HEK293 (cell line): ENCODE data around the gene ZNF493.

Source experiments
- CTCF ChIA-PET: fragments of 350-600 bp; formaldehyde crosslinking; extraction: SDS; loops from one replicate; lab custom pipeline; 2021; ENCODE audit warnings: antibody characterized with exemption; lab: Yijun Ruan, JAX
- POLR2A ChIA-PET: fragments of 300-600 bp; formaldehyde crosslinking; extraction: SDS; loops from one replicate; lab custom pipeline; 2020; ENCODE audit warnings: antibody characterized with exemption, inconsistent platforms; lab: Yijun Ruan, JAX
- H3K27ac ChIP-seq: fragments of 200-500 bp; sonication (Bioruptor generic); 2 replicates; pipeline ENCODE4 v1.5.1; 2014; ENCODE audit warnings: low read depth, low read length, control low read depth, inconsistent platforms; ENCODE audit errors: extremely low read depth
- H3K36me3 ChIP-seq, 2 experiments: fragments of 200-500 bp in 1 of 2; sonication (Bioruptor generic) in 1 of 2; 1 replicate in 1 of 2; 2 replicates in 1 of 2; pipeline ENCODE4 v1.5.1; 2014 to 2017; ENCODE audit warnings: inconsistent platforms in 2 of 2, low read length in 2 of 2; ENCODE audit not compliant: control insufficient read depth in 2 of 2, insufficient read depth in 1 of 2
- H3K4me1 ChIP-seq: fragments of 200-500 bp; sonication (Bioruptor generic); 2 replicates; pipeline ENCODE4 v1.5.1; 2014; ENCODE audit warnings: mild to moderate bottlenecking, low read length, inconsistent platforms; ENCODE audit not compliant: control insufficient read depth, insufficient read depth
- H3K4me3 ChIP-seq: 2 replicates; pipeline ENCODE4 v1.5.1; 2011; ENCODE audit warnings: low read depth, mild to moderate bottlenecking, control low read depth, low read length, moderate library complexity
- H3K9me3 ChIP-seq: fragments of 200-500 bp; sonication (Bioruptor generic); 2 replicates; pipeline ENCODE4 v1.5.1; 2014; ENCODE audit warnings: low read depth, low read length, inconsistent platforms; ENCODE audit not compliant: control insufficient read depth, insufficient read depth
- IKZF3 ChIP-seq: fragments of 450-650 bp; IDR thresholded peaks from 2 replicates; pipeline ENCODE4 v1.5.0; 2018; ENCODE audit warnings: missing biosample characterization, mild to moderate bottlenecking, missing genetic modification characterization, moderate library complexity
- KLF1 ChIP-seq: fragments of 450-650 bp; formaldehyde crosslinking; IDR thresholded peaks from 2 replicates; pipeline ENCODE4 v1.5.1; 2016; ENCODE audit warnings: missing biosample characterization, missing genetic modification characterization
- KLF10 ChIP-seq: fragments of 450-650 bp; IDR thresholded peaks from 2 replicates; pipeline ENCODE4 v1.5.1; 2018; ENCODE audit warnings: missing biosample characterization, mild to moderate bottlenecking, missing genetic modification characterization
- KLF7 ChIP-seq: fragments of 450-650 bp; formaldehyde crosslinking; IDR thresholded peaks from 2 replicates; pipeline ENCODE4 v1.5.1; 2016; ENCODE audit warnings: missing biosample characterization, missing genetic modification characterization, borderline replicate concordance
- KLF9 ChIP-seq: fragments of 450-650 bp; formaldehyde crosslinking; IDR thresholded peaks from 2 replicates; pipeline ENCODE4 v1.5.1; 2016; ENCODE audit warnings: missing biosample characterization, missing genetic modification characterization, low read depth
- OSR2 ChIP-seq: fragments of 450-650 bp; formaldehyde crosslinking; IDR thresholded peaks from 2 replicates; pipeline ENCODE4 v1.5.1; 2016; ENCODE audit warnings: missing biosample characterization, missing genetic modification characterization
- SETDB1 ChIP-seq: IDR thresholded peaks from one replicate; pipeline ENCODE4 v1.6.1; 2017; ENCODE audit warnings: mild to moderate bottlenecking, low read length, moderate library complexity, mixed read lengths; ENCODE audit not compliant: insufficient read length
- SP7 ChIP-seq: fragments of 450-650 bp; formaldehyde crosslinking; IDR thresholded peaks from 2 replicates; pipeline ENCODE4 v1.5.1; 2016; ENCODE audit warnings: missing biosample characterization, missing genetic modification characterization
- ZBTB21 ChIP-seq: fragments of 450-650 bp; formaldehyde crosslinking; IDR thresholded peaks from 2 replicates; pipeline ENCODE4 v1.5.1; 2017; ENCODE audit warnings: missing biosample characterization, missing genetic modification characterization
- ZIC2 ChIP-seq: fragments of 450-650 bp; formaldehyde crosslinking; IDR thresholded peaks from 2 replicates; pipeline ENCODE4 v1.5.1; 2016; ENCODE audit warnings: missing biosample characterization, missing genetic modification characterization
- ZNF138 ChIP-seq: fragments of 450-650 bp; formaldehyde crosslinking; IDR thresholded peaks from 2 replicates; pipeline ENCODE4 v1.5.1; 2016; ENCODE audit warnings: missing biosample characterization, missing genetic modification characterization, borderline replicate concordance
- ZNF146 ChIP-seq: fragments of 450-650 bp; formaldehyde crosslinking; IDR thresholded peaks from 2 replicates; pipeline ENCODE4 v1.5.1; 2016; ENCODE audit warnings: missing biosample characterization, missing genetic modification characterization
- ZNF292 ChIP-seq: fragments of 450-650 bp; formaldehyde crosslinking; IDR thresholded peaks from 2 replicates; pipeline ENCODE4 v1.5.1; 2016; ENCODE audit warnings: low read depth, missing biosample characterization, missing genetic modification characterization, borderline replicate concordance
- ZNF350 ChIP-seq: fragments of 450-650 bp; formaldehyde crosslinking; IDR thresholded peaks from 2 replicates; pipeline ENCODE4 v1.5.0; 2017; ENCODE audit warnings: missing biosample characterization, mild to moderate bottlenecking, missing genetic modification characterization
- ZNF37A ChIP-seq: fragments of 450-650 bp; IDR thresholded peaks from 2 replicates; pipeline ENCODE4 v1.5.1; 2018; ENCODE audit warnings: missing biosample characterization, missing genetic modification characterization
- ZNF391 ChIP-seq: fragments of 450-650 bp; formaldehyde crosslinking; IDR thresholded peaks from 2 replicates; pipeline ENCODE4 v1.5.1; 2016; ENCODE audit warnings: low read depth, missing biosample characterization, missing genetic modification characterization, borderline replicate concordance
- ZNF394 ChIP-seq: fragments of 450-650 bp; formaldehyde crosslinking; IDR thresholded peaks from 2 replicates; pipeline ENCODE4 v1.5.1; 2016; ENCODE audit warnings: missing biosample characterization, missing genetic modification characterization, mild to moderate bottlenecking, moderate library complexity, borderline replicate concordance
- ZNF514 ChIP-seq: fragments of 450-650 bp; formaldehyde crosslinking; IDR thresholded peaks from 2 replicates; pipeline ENCODE4 v1.5.1; 2016; ENCODE audit warnings: missing biosample characterization, missing genetic modification characterization
- ZNF521 ChIP-seq: fragments of 450-650 bp; formaldehyde crosslinking; IDR thresholded peaks from 2 replicates; pipeline ENCODE4 v1.5.1; 2017; ENCODE audit warnings: missing biosample characterization, mild to moderate bottlenecking, missing genetic modification characterization
- ZNF544 ChIP-seq: fragments of 450-650 bp; formaldehyde crosslinking; IDR thresholded peaks from 2 replicates; pipeline ENCODE4 v1.5.0; 2017; ENCODE audit warnings: missing biosample characterization, missing genetic modification characterization
- ZNF830 ChIP-seq: fragments of 450-650 bp; IDR thresholded peaks from 2 replicates; pipeline ENCODE4 v1.5.0; 2018; ENCODE audit warnings: missing biosample characterization, missing genetic modification characterization, low read depth, mild to moderate bottlenecking, moderate library complexity
- ZNF837 ChIP-seq: fragments of 450-650 bp; formaldehyde crosslinking; IDR thresholded peaks from 2 replicates; pipeline ENCODE4 v1.5.1; 2016; ENCODE audit warnings: missing biosample characterization, missing genetic modification characterization
- ZSCAN23 ChIP-seq: fragments of 450-650 bp; formaldehyde crosslinking; IDR thresholded peaks from 2 replicates; pipeline ENCODE4 v1.5.1; 2016; ENCODE audit warnings: missing biosample characterization, missing genetic modification characterization
- TF ChIP-seq, protein P1 (sequence below): fragments of 450-650 bp; formaldehyde crosslinking; optimal IDR thresholded peaks from 2 replicates; pipeline ENCODE3; 2016; ENCODE audit warnings: missing biosample characterization, mild to moderate bottlenecking, missing genetic modification characterization
- TF ChIP-seq, protein P2 (sequence below): fragments of 450-650 bp; formaldehyde crosslinking; IDR thresholded peaks from 2 replicates; pipeline ENCODE4 v1.5.1; 2017; ENCODE audit warnings: missing biosample characterization, missing genetic modification characterization
- TF ChIP-seq, protein P3 (sequence below): fragments of 450-650 bp; formaldehyde crosslinking; IDR thresholded peaks from 2 replicates; pipeline ENCODE4 v1.5.1; 2016; ENCODE audit warnings: missing biosample characterization, missing genetic modification characterization
- TF ChIP-seq, protein P4 (sequence below): fragments of 450-650 bp; formaldehyde crosslinking; IDR thresholded peaks from 2 replicates; pipeline ENCODE4 v1.5.1; 2016; ENCODE audit warnings: missing biosample characterization, missing genetic modification characterization

Gene ZNF493

DNA sequence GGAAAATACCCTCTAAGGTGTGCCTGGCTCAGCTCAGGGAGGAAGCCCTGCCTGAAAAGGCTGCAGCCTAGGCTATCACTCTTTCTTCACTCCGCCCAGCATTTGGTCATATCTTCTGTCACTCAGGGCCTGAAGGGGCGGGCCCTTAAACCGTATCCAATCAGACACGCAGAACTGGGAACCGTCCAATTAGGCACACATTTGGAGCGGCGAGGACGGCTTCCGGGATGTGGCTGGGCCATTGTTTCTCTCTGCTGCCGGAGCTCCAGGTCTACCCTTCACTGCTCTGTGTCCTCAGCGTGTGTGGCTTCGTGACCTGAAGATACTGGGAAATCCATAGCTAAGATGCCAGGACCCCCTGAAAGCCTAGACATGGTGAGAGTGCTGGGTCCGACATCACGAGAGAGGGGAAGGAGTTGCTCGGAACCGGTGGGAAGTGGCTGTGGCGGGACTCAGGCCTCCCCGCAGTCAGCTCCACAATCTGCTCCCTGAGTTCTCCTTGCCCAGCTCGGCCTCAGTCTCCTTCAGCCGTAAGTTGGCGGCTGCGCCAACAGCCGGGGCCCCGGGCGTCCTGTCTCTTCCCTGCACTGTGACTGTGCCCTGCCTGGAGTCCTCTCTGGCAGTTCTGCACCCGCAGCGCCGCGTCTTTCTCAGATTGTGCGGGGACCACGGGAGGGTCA is at the start of gene ZNF493:
Gene ZNF493 (plus strand): TSS at position 241 of the 680 bp plus-strand sequence. CDS start 105 bp downstream, at position 346.
- CTCF ChIA-PET, result no interaction called here
- TF ChIP-seq ZNF544 (no peak), KLF1 (tag by site-specific recombination) (no peak), KLF7 (no peak), ZNF514 (tag by site-specific recombination) (no peak), SETDB1 (no peak), ZIC2 (tag by site-specific recombination) (no peak), ZNF37A (tag by site-specific recombination) (no peak), KLF9 (tag by site-specific recombination) (no peak), ZNF394 (tag by site-specific recombination) (no peak), ZBTB21 (no peak), KLF10 (tag by site-specific recombination) (no peak), ZNF146 (no peak), ZNF292 (no peak), ZNF138 (tag by site-specific recombination) (no peak), SP7 (tag by site-specific recombination) (peak; percentile 41; the same call in 1 of the 2 replicates), ZNF521 (no peak), ZNF391 (tag by site-specific recombination) (no peak), ZSCAN23 (no peak), ZNF350 (tag by site-specific recombination) (peak; percentile 85), IKZF3 (tag by site-specific recombination) (no peak), ZNF837 (tag by site-specific recombination) (no peak), ZNF830 (tag by site-specific recombination) (no peak), OSR2 (no peak)
- TF ChIP-seq, protein P1, sequence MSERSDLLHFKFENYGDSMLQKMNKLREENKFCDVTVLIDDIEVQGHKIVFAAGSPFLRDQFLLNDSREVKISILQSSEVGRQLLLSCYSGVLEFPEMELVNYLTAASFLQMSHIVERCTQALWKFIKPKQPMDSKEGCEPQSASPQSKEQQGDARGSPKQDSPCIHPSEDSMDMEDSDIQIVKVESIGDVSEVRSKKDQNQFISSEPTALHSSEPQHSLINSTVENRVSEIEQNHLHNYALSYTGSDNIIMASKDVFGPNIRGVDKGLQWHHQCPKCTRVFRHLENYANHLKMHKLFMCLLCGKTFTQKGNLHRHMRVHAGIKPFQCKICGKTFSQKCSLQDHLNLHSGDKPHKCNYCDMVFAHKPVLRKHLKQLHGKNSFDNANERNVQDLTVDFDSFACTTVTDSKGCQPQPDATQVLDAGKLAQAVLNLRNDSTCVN (tag by site-specific recombination), result peak; percentile 19
- TF ChIP-seq, protein P2, sequence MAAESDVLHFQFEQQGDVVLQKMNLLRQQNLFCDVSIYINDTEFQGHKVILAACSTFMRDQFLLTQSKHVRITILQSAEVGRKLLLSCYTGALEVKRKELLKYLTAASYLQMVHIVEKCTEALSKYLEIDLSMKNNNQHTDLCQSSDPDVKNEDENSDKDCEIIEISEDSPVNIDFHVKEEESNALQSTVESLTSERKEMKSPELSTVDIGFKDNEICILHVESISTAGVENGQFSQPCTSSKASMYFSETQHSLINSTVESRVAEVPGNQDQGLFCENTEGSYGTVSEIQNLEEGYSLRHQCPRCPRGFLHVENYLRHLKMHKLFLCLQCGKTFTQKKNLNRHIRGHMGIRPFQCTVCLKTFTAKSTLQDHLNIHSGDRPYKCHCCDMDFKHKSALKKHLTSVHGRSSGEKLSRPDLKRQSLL (tag by site-specific recombination), result no peak; the same call in 1 of the 2 replicates
- TF ChIP-seq, protein P3, sequence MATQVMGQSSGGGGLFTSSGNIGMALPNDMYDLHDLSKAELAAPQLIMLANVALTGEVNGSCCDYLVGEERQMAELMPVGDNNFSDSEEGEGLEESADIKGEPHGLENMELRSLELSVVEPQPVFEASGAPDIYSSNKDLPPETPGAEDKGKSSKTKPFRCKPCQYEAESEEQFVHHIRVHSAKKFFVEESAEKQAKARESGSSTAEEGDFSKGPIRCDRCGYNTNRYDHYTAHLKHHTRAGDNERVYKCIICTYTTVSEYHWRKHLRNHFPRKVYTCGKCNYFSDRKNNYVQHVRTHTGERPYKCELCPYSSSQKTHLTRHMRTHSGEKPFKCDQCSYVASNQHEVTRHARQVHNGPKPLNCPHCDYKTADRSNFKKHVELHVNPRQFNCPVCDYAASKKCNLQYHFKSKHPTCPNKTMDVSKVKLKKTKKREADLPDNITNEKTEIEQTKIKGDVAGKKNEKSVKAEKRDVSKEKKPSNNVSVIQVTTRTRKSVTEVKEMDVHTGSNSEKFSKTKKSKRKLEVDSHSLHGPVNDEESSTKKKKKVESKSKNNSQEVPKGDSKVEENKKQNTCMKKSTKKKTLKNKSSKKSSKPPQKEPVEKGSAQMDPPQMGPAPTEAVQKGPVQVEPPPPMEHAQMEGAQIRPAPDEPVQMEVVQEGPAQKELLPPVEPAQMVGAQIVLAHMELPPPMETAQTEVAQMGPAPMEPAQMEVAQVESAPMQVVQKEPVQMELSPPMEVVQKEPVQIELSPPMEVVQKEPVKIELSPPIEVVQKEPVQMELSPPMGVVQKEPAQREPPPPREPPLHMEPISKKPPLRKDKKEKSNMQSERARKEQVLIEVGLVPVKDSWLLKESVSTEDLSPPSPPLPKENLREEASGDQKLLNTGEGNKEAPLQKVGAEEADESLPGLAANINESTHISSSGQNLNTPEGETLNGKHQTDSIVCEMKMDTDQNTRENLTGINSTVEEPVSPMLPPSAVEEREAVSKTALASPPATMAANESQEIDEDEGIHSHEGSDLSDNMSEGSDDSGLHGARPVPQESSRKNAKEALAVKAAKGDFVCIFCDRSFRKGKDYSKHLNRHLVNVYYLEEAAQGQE (tag by site-specific recombination), result no peak
- TF ChIP-seq, protein P4, sequence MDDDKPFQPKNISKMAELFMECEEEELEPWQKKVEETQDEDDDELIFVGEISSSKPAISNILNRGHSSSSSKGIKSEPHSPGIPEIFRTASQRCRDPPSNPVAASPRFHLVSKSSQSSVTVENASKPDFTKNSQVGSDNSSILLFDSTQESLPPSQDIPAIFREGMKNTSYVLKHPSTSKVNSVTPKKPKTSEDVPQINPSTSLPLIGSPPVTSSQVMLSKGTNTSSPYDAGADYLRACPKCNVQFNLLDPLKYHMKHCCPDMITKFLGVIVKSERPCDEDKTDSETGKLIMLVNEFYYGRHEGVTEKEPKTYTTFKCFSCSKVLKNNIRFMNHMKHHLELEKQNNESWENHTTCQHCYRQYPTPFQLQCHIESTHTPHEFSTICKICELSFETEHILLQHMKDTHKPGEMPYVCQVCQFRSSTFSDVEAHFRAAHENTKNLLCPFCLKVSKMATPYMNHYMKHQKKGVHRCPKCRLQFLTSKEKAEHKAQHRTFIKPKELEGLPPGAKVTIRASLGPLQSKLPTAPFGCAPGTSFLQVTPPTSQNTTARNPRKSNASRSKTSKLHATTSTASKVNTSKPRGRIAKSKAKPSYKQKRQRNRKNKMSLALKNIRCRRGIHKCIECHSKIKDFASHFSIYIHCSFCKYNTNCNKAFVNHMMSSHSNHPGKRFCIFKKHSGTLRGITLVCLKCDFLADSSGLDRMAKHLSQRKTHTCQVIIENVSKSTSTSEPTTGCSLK (tag by site-specific recombination), result no peak

More for the DNA sequence above, at the start of gene ZNF493:
- no peaks in the 10 kb centered on the region for H3K4me1 ChIP-seq
- H3K27ac ChIP-seq, result no peak within 1 kb of the TSS; the same call in 1 of the 2 replicates
- POLR2A ChIA-PET, result interaction anchor here (0.6 to 1.7 kb wide), 11 partner anchors 11 to 455 kb away, joined by 3 to 16 read pairs (median 5); partner anchors contain the start of genes ZNF100, ZNF429, ZNF708 and ZNF738
- no peaks in the 10 kb centered on the region for H3K9me3 ChIP-seq
- peak within 1 kb of the TSS; percentile 97 for H3K4me3 ChIP-seq
- H3K36me3 ChIP-seq, result peaks cover 0 to 30% of the 10 kb centered on the region in 2 experiments; a peak in 1 of 3 replicates
